ENCODE results near the gene RYR3.

Gene RYR3

DNA sequence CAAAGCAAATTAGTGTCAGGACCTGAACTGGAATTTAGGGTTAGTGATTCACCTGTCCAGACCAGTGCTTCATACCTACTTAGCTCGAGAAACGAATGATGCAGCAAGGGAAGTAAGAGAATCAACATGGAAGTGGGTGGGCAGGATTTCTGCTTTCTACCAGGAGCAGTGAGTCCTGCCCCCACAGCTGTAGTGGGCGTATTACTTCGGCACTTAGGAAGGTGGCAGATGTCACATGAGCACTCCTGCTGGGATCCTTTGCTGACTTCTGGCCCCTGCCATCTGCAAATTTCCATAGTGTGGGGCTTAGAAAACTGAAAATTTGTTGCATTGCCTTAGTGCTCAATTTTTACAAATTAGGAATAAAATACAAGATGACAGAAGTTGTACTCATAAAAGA is 31.2 kb downstream of the RYR3 start:
- TF ChIP-seq, protein P1, sequence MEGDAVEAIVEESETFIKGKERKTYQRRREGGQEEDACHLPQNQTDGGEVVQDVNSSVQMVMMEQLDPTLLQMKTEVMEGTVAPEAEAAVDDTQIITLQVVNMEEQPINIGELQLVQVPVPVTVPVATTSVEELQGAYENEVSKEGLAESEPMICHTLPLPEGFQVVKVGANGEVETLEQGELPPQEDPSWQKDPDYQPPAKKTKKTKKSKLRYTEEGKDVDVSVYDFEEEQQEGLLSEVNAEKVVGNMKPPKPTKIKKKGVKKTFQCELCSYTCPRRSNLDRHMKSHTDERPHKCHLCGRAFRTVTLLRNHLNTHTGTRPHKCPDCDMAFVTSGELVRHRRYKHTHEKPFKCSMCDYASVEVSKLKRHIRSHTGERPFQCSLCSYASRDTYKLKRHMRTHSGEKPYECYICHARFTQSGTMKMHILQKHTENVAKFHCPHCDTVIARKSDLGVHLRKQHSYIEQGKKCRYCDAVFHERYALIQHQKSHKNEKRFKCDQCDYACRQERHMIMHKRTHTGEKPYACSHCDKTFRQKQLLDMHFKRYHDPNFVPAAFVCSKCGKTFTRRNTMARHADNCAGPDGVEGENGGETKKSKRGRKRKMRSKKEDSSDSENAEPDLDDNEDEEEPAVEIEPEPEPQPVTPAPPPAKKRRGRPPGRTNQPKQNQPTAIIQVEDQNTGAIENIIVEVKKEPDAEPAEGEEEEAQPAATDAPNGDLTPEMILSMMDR (conservative IDR thresholded peaks at IDR 0.05; ENCODE audit: low read depth, low read length), result no peak
- no peak for DNase-seq (ENCODE audit: low read depth)
- H3K4me3 ChIP-seq (ENCODE audit: low read length), result no peak overlapping the region

DNA sequence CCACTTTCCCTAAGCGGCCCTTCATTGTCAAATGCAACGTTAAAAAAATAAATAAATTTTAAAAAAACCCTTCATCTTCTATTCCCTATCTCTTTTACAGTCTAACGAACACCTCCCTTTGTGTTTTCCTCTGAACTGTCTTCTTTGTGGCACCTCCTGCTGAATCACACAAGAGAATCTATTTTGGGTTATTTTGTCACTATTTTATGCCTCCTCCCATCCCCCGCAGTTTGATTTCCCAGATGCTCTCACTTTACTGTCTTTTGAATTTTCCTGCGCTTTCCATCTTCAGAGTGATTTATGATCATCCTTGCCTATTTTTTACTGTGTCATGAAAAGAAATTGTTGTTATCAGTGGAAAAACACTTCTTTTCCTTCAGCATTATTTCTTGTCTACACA is 32.5 kb downstream of the RYR3 start:
- no peak overlapping the region for H3K4me3 ChIP-seq (ENCODE audit: low read length)
- no peak for DNase-seq (ENCODE audit: low read depth)
- TF ChIP-seq, protein P1 (conservative IDR thresholded peaks at IDR 0.05; ENCODE audit: low read depth, low read length), result no peak

DNA sequence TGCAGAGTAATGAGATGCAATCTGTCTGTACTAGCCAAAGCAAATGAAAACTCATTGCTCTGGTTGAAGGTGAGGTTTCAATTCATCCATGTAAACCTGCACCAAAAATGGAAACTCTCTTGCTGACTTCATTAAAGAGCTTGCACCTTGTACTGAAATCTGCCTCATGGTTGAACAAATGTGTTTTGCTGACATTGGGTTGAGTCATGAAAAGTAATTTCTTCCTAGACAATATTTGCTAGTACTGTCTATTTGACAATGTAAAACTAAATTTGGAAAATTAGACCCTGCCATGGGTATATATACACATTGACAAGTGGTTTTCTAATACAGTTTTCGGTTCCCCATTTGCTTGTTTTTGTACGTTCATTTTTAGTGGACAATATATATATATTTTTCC is 33.3 kb downstream of the RYR3 start:
- TF ChIP-seq, protein P1 (conservative IDR thresholded peaks at IDR 0.05; ENCODE audit: low read depth, low read length), result no peak
- no peak overlapping the region for H3K4me3 ChIP-seq (ENCODE audit: low read length)
- no peak for DNase-seq (ENCODE audit: low read depth)

DNA sequence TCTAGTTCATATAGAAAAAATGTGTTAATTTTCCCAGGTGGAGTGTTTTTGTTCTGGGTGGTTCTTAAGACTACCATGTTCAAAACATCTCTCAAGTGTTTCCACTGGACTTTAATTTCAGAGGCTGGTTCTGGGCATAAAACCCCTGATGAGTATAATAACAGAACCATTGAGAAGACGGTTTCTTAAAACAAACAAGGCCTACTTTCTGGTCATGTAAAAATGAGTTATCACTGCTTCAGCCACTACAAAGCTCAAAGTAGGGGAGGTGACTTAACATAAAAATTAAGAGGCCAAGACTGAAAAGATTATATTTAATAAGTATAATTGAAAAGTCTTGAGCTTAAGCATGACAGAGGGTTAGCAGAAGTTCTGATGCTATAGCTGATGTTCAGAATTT is 33.8 kb downstream of the RYR3 start:
- DNase-seq (ENCODE audit: low read depth), result no peak
- TF ChIP-seq, protein P1 (conservative IDR thresholded peaks at IDR 0.05; ENCODE audit: low read depth, low read length), result no peak
- no peak overlapping the region for H3K4me3 ChIP-seq (ENCODE audit: low read length)

DNA sequence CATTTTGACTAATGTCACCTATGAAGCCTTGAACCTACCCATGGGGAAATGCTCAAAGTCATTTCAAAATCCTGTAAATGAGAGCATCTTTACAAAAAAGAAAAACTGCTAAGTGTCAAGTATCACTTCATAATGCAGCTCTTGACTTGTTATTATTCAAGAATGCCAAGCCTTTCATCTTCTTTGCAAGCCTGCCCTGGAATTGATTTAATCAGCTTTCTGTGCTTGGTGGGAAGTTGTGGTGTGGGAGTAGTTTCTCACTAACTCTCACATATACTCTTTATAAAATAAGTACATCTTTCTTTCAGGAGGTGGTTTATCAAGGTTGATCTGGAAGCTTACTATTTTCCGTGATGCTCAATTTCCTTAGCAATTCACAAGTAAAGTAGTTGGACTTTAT is 43.6 kb downstream of the RYR3 start:
- TF ChIP-seq, protein P1 (conservative IDR thresholded peaks at IDR 0.05; ENCODE audit: low read depth, low read length), result no peak
- no peak overlapping the region for H3K4me3 ChIP-seq (ENCODE audit: low read length)
- DNase-seq (ENCODE audit: low read depth), result no peak

DNA sequence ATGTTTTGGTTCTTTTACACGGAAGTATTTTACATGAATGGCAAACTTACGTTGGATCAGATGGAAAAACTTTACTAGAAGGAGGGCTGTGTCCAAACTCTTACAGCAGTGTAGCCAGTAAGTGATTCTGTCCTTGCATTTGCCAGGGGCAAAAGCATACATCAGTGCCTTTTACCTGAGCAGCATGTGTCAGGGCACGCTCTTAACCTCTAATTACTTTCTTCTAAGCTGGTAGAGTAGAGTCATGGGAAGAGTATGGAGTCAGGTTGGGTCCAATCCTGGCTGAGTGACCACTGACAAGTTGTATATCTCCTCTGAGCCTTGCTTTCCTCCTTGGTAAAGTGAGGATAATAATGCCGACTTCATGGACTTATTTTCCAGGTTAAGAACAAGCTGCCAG is 47.1 kb downstream of the RYR3 start:
- DNase-seq (ENCODE audit: low read depth), result no peak
- TF ChIP-seq, protein P1 (conservative IDR thresholded peaks at IDR 0.05; ENCODE audit: low read depth, low read length), result no peak
- no peak overlapping the region for H3K4me3 ChIP-seq (ENCODE audit: low read length)

DNA sequence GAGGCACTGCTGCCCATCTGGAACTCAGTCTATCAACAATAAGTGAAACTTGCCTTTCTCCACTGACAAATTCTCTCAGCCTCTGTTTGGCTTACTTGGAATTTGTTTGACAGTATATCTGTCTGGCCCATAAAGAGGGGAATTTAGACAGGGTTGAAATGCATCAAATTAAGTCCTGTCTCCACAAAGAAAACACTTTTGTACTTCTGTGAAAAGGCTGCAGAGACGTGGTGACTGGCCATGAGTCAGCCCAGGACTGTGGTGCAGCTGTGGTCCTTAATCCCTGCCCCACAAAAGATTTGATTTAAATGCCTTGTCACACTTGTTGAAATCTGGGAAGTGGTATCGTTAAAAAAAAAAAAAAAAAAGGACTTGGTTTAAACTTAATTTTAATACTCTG is 47.5 kb downstream of the RYR3 start:
- no peak overlapping the region for H3K4me3 ChIP-seq (ENCODE audit: low read length)
- peak; percentile 37 for DNase-seq (ENCODE audit: low read depth)
- TF ChIP-seq, protein P1 (conservative IDR thresholded peaks at IDR 0.05; ENCODE audit: low read depth, low read length), result no peak
